PC-9 (cell line): ENCODE data around the gene TPRG1.

Experiments used
- CTCF ChIP-seq: fragments of 200-600 bp; sonication (generic); conservative IDR thresholded peaks from 2 replicates; pipeline ENCODE4 v1.6.1; 2017; ENCODE audit warnings: mixed run types, antibody characterized with exemption, mild to moderate bottlenecking, moderate library complexity
- EZH2 ChIP-seq: fragments of 200-600 bp; sonication (generic); IDR thresholded peaks from 2 replicates; pipeline ENCODE4 v1.8.0; 2017; ENCODE audit warnings: antibody characterized with exemption, low read depth

GRCh38 chr3:189267981-189268613 is 96.3 kb downstream of the TPRG1 start:
- TF ChIP-seq CTCF (no peak), EZH2 (no peak)
